Neuronal stem cell (in vitro differentiated cells): ENCODE results near the gene PCDHGB1. TPM values are rescaled to one million over a fixed set of nuclear protein-coding genes. Genes with fewer than 3 reads are reported as not detected.

ENCODE experiments used
- DNase-seq: peaks from one replicate; pipeline ENCODE4 v3.0.0-alpha.2; 2013; ENCODE audit warnings: low spot score
- H2AFZ ChIP-seq: one replicate; pipeline ENCODE4 v1.6.1; 2013; ENCODE audit warnings: mild to moderate bottlenecking, low read length, inconsistent platforms
- H2AK5ac ChIP-seq: 2 replicates; pipeline ENCODE4 v1.6.1; 2013; ENCODE audit warnings: low read depth, mild to moderate bottlenecking, inconsistent platforms, low read length, moderate library complexity, mixed read lengths
- H2BK120ac ChIP-seq: 2 replicates; pipeline ENCODE4 v1.6.1; 2013; ENCODE audit warnings: low read depth, mild to moderate bottlenecking, inconsistent platforms, low read length, moderate library complexity, mixed read lengths
- H2BK12ac ChIP-seq: one replicate; pipeline ENCODE4 v1.6.1; 2013; ENCODE audit warnings: low read length, inconsistent platforms
- H2BK15ac ChIP-seq: 2 replicates; pipeline ENCODE4 v1.6.1; 2013; ENCODE audit warnings: mild to moderate bottlenecking, low read length, inconsistent platforms, mixed read lengths
- H2BK5ac ChIP-seq: one replicate; pipeline ENCODE4 v1.6.1; 2013; ENCODE audit warnings: inconsistent platforms, mild to moderate bottlenecking, low read length, moderate library complexity
- H3K14ac ChIP-seq: one replicate; pipeline ENCODE4 v1.6.1; 2013; ENCODE audit warnings: low read length, inconsistent platforms
- H3K18ac ChIP-seq: 2 replicates; pipeline ENCODE4 v1.6.1; 2013; ENCODE audit warnings: low read length, inconsistent platforms
- H3K23ac ChIP-seq: 2 replicates; pipeline ENCODE4 v1.6.1; 2013; ENCODE audit warnings: low read depth, mild to moderate bottlenecking, mixed read lengths, low read length, inconsistent platforms; ENCODE audit not compliant: poor library complexity
- H3K27ac ChIP-seq: replicated peaks from 3 replicates; pipeline ENCODE4 v1.5.1; 2013; ENCODE audit warnings: low read length, inconsistent platforms
- H3K27me3 ChIP-seq, 3 experiments: 2 replicates each; pipeline ENCODE4 v1.6.1; 2013; ENCODE audit warnings: low read length in 3 of 3, mild to moderate bottlenecking in 2 of 3, inconsistent platforms in 1 of 3, low read depth in 1 of 3, mixed read lengths in 1 of 3, moderate library complexity in 1 of 3; ENCODE audit not compliant: control insufficient read depth in 3 of 3, insufficient read depth in 3 of 3
- H3K36me3 ChIP-seq, 2 donors: replicated peaks in 1 of 2; 2 replicates each; pipeline ENCODE4 v1.6.1; 2013; ENCODE audit warnings: low read length in 2 of 2; ENCODE audit not compliant: control insufficient read depth in 2 of 2, insufficient read depth in 2 of 2
- H3K4ac ChIP-seq: 2 replicates; pipeline ENCODE4 v1.6.1; 2013; ENCODE audit warnings: inconsistent platforms, mild to moderate bottlenecking, low read length, moderate library complexity
- H3K4me1 ChIP-seq, 2 donors: 1 replicate in 1 of 2; 2 replicates in 1 of 2; pipeline ENCODE4 v1.6.1; 2013; ENCODE audit warnings: low read length in 2 of 2, low read depth in 1 of 2; ENCODE audit not compliant: control insufficient read depth in 2 of 2, insufficient read depth in 1 of 2
- H3K4me2 ChIP-seq: one replicate; pipeline ENCODE4 v1.6.1; 2013; ENCODE audit warnings: mild to moderate bottlenecking, low read length, inconsistent platforms; ENCODE audit not compliant: insufficient read depth, poor library complexity, severe bottlenecking
- H3K4me3 ChIP-seq, 2 donors: 2 replicates each; pipeline ENCODE4 v1.5.1; 2013; ENCODE audit warnings: low read length in 2 of 2, mild to moderate bottlenecking in 2 of 2, inconsistent platforms in 1 of 2, moderate library complexity in 1 of 2
- H3K79me1 ChIP-seq: one replicate; pipeline ENCODE4 v1.6.1; 2013; ENCODE audit warnings: low read depth, mild to moderate bottlenecking, inconsistent platforms, low read length, moderate library complexity
- H3K9ac ChIP-seq: one replicate; pipeline ENCODE4 v1.6.1; 2013; ENCODE audit warnings: mild to moderate bottlenecking, low read depth, low read length, inconsistent platforms; ENCODE audit not compliant: poor library complexity
- H3K9me3 ChIP-seq, 2 donors: replicated peaks in 1 of 2; 2 replicates each; pipeline versions ENCODE3 to v1.6.1; 2013; ENCODE audit warnings: low read length in 2 of 2, mild to moderate bottlenecking in 2 of 2, inconsistent platforms in 1 of 2, low read depth in 1 of 2, mixed read lengths in 1 of 2, moderate library complexity in 1 of 2; ENCODE audit not compliant: control insufficient read depth in 2 of 2, insufficient read depth in 1 of 2
- H4K8ac ChIP-seq: one replicate; pipeline ENCODE4 v1.6.1; 2013; ENCODE audit warnings: low read depth, mild to moderate bottlenecking, inconsistent platforms, low read length, moderate library complexity
- H4K91ac ChIP-seq: one replicate; pipeline ENCODE4 v1.6.1; 2013; ENCODE audit warnings: low read length, low read depth, mild to moderate bottlenecking, inconsistent platforms; ENCODE audit not compliant: poor library complexity
- WGBS, 2 donors: extraction: QIAGEN DNeasy Blood & Tissue Kit; methylation state at CpG; one replicate each; pipeline ENCODE4 v1.1.7; 2013; ENCODE audit warnings: missing lambda C conversion rate in 2 of 2, mixed read lengths in 1 of 2; ENCODE audit not compliant: insufficient read length in 2 of 2, insufficient replicate concordance in 1 of 2; ENCODE audit errors: extremely low coverage in 2 of 2; 5-methylcytosine and 5-hydroxymethylcytosine counted together
- polyA plus RNA-seq, 2 experiments: library from polyadenylated mRNA; stranded (reverse); fragments of 200-250 nt; gene quantifications; one replicate each; pipeline ENCODE4 v1.2.3, GENCODE V29; 2013

The PCDHGB1 gene
- 0.66 TPM for polyA plus RNA-seq (2013, experiment 1 of 2)
- polyA plus RNA-seq (2013, experiment 2 of 2) = 0.66 TPM

DNA sequence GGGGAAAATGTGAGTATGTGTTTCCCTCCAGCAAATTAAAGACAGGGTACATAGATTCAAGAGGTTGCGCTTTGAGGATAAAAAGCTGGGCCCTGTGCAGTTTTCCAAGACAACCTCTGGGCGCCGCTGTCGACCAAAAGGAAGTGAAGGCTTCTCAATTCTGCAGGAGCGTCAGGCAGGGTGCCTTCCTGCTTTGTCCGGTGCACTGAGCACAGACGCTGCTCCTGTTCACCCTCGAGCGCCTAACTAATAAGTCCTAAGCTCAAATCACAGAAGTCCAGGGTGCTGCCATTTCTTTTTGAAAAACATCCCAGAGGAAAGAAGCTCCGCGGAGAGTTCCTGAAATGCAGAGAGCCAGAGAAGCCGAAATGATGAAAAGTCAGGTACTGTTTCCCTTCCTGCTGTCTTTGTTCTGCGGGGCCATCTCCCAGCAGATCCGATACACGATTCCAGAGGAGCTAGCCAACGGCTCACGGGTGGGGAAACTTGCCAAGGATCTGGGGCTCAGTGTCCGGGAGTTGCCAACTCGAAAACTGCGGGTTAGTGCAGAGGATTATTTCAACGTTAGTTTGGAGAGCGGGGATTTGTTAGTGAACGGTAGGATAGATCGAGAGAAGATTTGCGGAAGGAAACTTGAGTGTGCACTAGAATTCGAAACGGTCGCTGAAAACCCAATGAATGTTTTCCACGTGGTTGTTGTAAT is at the start of gene PCDHGB1:
Gene PCDHGB1, plus strand, starts transcription at position 183 of the 703 bp plus-strand sequence. Its CDS starts 162 bp downstream, at position 345.
- Histone ChIP-seq H3K14ac (no peak within 1 kb of the TSS), H3K27me3 (no peaks in the 10 kb centered on the region), H2BK120ac (no peak within 1 kb of the TSS), H3K23ac (no peak within 1 kb of the TSS), H2AFZ (peak within 1 kb of the TSS; percentile 84), H3K4ac (no peak within 1 kb of the TSS), H3K4me2 (no peak within 1 kb of the TSS), H2BK5ac (no peak within 1 kb of the TSS), H3K4me1 (no peaks in the 10 kb centered on the region), H3K9ac (no peak within 1 kb of the TSS), H3K4me3 (peak within 1 kb of the TSS in 1 of 2 donors; percentile 20), H3K18ac (no peak within 1 kb of the TSS), H2BK15ac (no peak within 1 kb of the TSS), H3K36me3 (no peaks in the 10 kb centered on the region), H2AK5ac (no peak within 1 kb of the TSS), H3K9me3 (peaks cover 14 to 33% of the 10 kb centered on the region in 2 donors), H2BK12ac (no peak within 1 kb of the TSS), H3K27ac (no peak within 1 kb of the TSS), H4K91ac (no peak within 1 kb of the TSS), H4K8ac (no peak within 1 kb of the TSS), H3K79me1 (no peaks in the 10 kb centered on the region)
- DNase-seq = no peak
- WGBS, 2 donors = 100% methylated on average over 3 to 7 of the region's 29 CpGs

DNA sequence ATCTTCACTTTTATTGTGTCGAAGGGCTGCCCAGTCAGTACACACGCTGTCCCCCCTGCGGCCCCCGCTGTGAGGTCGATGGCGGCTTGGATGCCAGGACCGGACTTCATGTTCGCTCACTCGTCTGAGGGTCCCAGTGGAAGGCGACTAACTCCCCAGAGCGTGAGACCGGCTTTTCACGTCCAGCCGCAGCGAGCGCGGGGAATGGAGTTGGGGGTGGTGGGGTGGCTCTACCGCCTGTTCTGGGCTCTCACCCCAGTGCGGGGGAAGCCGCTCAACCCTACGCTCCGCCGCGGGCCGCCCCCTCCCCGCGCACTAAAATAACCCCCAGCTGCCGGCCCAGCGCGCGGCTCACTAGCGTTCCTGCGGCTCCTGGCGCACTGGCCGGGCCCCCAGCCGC is 46.1 kb upstream of the PCDHGB1 start, which contains the start of gene SLC25A2:
Gene SLC25A2, minus strand, starts transcription at position 294 of the 400 bp plus-strand sequence. Its CDS starts 184 bp downstream, at position 110.
- no peaks in the 10 kb centered on the region for H3K27me3 ChIP-seq
- H4K91ac ChIP-seq = no peak within 1 kb of the TSS
- peak within 1 kb of the TSS; percentile 24 for H2BK5ac ChIP-seq
- no peaks in the 10 kb centered on the region for H3K4me1 ChIP-seq
- no CpG with 5 or more reads among the region's 36 CpGs for WGBS, 2 donors
- H2AFZ ChIP-seq = no peak within 1 kb of the TSS
- no peak within 1 kb of the TSS for H2BK12ac ChIP-seq
- no peak within 1 kb of the TSS for H3K23ac ChIP-seq
- no peak within 1 kb of the TSS for H2AK5ac ChIP-seq
- no peak within 1 kb of the TSS for H2BK120ac ChIP-seq
- peaks cover 3% of the 10 kb centered on the region for H3K79me1 ChIP-seq
- no peak within 1 kb of the TSS for H3K18ac ChIP-seq
- no peak within 1 kb of the TSS for H3K9ac ChIP-seq
- no peak within 1 kb of the TSS for H3K14ac ChIP-seq
- no peak within 1 kb of the TSS for H3K4me2 ChIP-seq
- no peak within 1 kb of the TSS for H3K4ac ChIP-seq
- H4K8ac ChIP-seq = no peak within 1 kb of the TSS
- H3K9me3 ChIP-seq = peaks cover 22 to 54% of the 10 kb centered on the region in 2 donors
- H2BK15ac ChIP-seq = no peak within 1 kb of the TSS
- H3K4me3 ChIP-seq = no peak within 1 kb of the TSS
- H3K27ac ChIP-seq = no peak within 1 kb of the TSS
- H3K36me3 ChIP-seq = peaks cover 0 to 2% of the 10 kb centered on the region in 2 donors
- no peak for DNase-seq

DNA sequence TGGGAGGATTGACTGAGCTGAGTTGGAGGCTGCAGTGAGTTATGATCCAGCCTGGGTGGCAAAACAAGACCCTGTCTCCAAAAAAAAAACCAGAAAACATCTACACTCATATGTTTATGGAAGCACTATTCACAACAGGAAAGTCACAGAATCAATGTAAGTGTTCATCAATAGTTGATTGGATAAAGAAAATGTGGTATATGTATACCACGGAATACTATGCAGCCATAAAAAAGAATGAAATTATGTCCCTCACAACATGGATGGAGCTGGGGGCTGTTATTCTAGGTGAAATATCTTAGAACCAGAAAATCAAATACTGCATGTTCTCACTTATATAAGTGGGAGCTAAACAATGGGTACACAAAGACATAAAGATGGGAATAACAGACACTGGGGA is 43.3 kb upstream of the PCDHGB1 start:
- peaks cover 3% of the 10 kb centered on the region for H3K79me1 ChIP-seq
- no peak overlapping the region for H3K9ac ChIP-seq
- no peak overlapping the region for H2BK12ac ChIP-seq
- no peaks in the 10 kb centered on the region for H3K27me3 ChIP-seq
- no peak overlapping the region for H3K4ac ChIP-seq
- peaks cover 0 to 4% of the 10 kb centered on the region in 2 donors for H3K36me3 ChIP-seq
- no peak overlapping the region for H2BK15ac ChIP-seq
- peaks cover 24 to 48% of the 10 kb centered on the region in 2 donors for H3K9me3 ChIP-seq
- H3K14ac ChIP-seq = no peak overlapping the region
- no peak overlapping the region for H3K23ac ChIP-seq
- H4K8ac ChIP-seq = no peak overlapping the region
- WGBS, 2 donors = no CpG with 5 or more reads among the region's 1 CpG
- H3K4me3 ChIP-seq = no peak overlapping the region
- no peak overlapping the region for H2BK120ac ChIP-seq
- no peak overlapping the region for H3K18ac ChIP-seq
- DNase-seq = no peak
- H2AK5ac ChIP-seq = no peak overlapping the region
- no peaks in the 10 kb centered on the region for H3K4me1 ChIP-seq
- no peak overlapping the region for H3K4me2 ChIP-seq
- H4K91ac ChIP-seq = no peak overlapping the region
- no peak overlapping the region for H3K27ac ChIP-seq
- H2BK5ac ChIP-seq = no peak overlapping the region
- H2AFZ ChIP-seq = no peak overlapping the region

DNA sequence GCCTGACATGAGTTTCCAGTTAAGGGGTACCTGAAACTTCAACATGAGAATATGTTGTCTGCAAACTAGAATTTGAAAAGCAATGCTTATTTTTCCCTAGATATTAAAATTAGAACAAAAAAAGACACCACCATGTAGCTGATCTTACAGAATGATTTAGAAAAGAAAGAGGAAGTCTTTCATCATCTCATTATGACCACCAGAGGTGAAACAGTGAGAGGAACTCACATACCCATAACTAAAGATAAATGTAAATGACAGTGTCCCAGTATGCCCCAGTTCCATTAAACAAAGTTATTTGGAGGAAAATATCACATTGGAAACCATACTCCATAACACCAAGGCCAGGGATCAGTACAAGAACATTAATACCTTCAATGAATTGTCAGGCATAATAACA is 36.2 kb upstream of the PCDHGB1 start:
- H2BK5ac ChIP-seq = no peak overlapping the region
- H4K91ac ChIP-seq = no peak overlapping the region
- H3K4me1 ChIP-seq = no peaks in the 10 kb centered on the region
- H2BK15ac ChIP-seq = no peak overlapping the region
- no peak overlapping the region for H3K27ac ChIP-seq
- H3K27me3 ChIP-seq = no peaks in the 10 kb centered on the region
- H3K79me1 ChIP-seq = no peaks in the 10 kb centered on the region
- H2AK5ac ChIP-seq = no peak overlapping the region
- H3K23ac ChIP-seq = no peak overlapping the region
- H2AFZ ChIP-seq = no peak overlapping the region
- H2BK12ac ChIP-seq = no peak overlapping the region
- H3K4ac ChIP-seq = no peak overlapping the region
- H3K4me2 ChIP-seq = no peak overlapping the region
- DNase-seq = no peak
- H3K4me3 ChIP-seq = no peak overlapping the region
- H3K9ac ChIP-seq = no peak overlapping the region
- peaks cover 7 to 48% of the 10 kb centered on the region in 2 donors for H3K36me3 ChIP-seq
- H2BK120ac ChIP-seq = no peak overlapping the region
- H3K14ac ChIP-seq = no peak overlapping the region
- H3K18ac ChIP-seq = no peak overlapping the region
- no peak overlapping the region for H4K8ac ChIP-seq
- H3K9me3 ChIP-seq = peaks cover 15 to 66% of the 10 kb centered on the region in 2 donors
